Measurements from ENCODE around the gene RASA4.
"Not testable (repeated sequence)": the region's sequence is repeated elsewhere in the genome, so short reads cannot be mapped to it uniquely, and the experiment has no call there.

Gene RASA4

GRCh38 chr7:102542771-102543170 lies 73.8 kb downstream of the RASA4 start:
- not testable (repeated sequence) for DNase-seq (ENCODE audit: low spot score)

DNA sequence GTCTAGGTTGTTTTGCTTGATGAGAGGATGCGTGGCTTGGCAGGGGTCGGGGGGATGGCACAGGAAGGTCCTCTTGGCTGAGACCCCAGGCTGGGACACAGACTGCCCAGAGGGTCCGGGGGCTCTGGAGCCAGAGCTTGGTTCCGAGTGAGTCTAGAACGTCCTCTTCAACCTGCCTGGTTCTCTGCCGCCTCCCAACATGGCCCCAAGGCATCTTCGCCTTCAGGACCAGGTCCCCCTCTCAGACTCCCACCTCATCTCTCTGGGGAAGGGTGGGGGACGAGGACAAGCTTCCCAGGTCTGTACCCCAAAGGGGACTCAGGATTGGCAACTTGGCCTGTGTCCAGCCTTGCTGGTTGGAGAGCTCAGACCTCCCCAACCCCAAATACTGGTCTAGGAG lies 74.5 kb downstream of the RASA4 start:
- DNase-seq (ENCODE audit: low spot score), result not testable (repeated sequence)

DNA sequence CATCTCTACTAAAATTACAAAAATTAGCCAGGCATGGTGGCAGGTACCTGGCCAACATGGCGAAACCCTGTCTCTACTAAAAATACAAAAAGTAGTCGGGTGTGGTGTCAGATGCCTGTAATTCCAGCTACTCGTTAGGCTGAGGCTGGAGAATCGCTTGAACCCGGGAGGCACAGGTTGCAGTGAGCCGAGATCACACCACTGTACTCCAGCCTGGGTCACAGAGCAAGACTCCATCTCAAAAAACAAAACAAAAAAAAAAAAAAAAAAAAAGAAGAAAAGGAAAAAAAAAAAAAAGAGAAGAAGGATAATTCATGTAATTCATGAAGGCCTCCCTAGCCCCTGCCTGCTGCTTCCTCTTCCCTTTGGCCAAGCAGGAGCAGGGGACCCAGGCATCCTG lies 76.0 kb downstream of the RASA4 start:
- not testable (repeated sequence) for DNase-seq (ENCODE audit: low spot score)

DNA sequence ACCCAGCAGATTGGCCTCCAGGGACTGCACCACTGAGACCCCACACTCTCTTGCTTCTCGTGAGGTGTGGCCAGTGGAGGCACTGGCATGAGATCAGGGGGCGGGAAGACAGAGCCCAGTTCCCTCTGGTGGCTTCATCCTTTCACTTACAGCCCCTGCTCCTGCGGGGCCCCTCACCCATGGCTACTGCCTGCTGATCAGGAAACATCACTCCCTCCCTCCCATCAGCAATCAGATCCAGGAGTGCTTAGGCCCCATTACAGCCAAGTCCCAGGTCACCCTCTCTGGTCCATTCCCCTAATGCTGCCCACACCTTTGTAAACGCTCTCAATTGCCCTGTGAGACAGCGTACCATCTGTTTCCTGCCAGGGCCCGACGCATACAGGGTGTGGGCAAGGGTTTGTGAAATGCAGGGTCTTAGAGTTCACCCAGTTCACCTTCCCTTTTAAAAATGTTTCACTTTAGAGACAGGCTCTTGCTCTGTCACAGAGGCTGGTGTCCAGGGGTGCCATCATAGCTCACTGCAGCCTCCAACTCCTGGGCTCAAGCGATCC lies 81.4 kb downstream of the RASA4 start:
- DNase-seq (ENCODE audit: low spot score), result not testable (repeated sequence)

DNA sequence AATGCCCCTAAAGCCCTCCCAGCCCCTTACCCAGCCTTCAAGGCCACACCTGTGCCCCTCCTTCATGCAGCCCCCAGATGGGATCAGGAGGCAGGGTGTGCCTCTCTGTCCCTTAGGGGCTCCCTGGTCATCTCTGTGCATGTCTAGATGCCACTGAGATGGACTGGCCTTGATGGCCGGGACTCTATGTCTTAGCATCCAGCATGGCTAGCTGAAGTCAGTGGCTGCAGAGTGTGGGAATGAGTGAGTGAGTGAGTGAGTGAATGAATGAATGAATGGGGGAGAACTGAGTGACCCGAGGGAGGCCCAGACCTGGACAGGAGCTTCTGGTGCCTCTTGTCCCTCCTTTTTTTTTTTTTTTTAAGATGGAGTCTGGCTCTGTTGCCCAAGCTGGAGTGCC lies 84.4 kb downstream of the RASA4 start:
- DNase-seq (ENCODE audit: low spot score), result not testable (repeated sequence)

- not testable (repeated sequence) for DNase-seq (ENCODE audit: low spot score)
Measured at GRCh38 chr7:102531583-102531982, 85.0 kb downstream of the RASA4 start.

DNA sequence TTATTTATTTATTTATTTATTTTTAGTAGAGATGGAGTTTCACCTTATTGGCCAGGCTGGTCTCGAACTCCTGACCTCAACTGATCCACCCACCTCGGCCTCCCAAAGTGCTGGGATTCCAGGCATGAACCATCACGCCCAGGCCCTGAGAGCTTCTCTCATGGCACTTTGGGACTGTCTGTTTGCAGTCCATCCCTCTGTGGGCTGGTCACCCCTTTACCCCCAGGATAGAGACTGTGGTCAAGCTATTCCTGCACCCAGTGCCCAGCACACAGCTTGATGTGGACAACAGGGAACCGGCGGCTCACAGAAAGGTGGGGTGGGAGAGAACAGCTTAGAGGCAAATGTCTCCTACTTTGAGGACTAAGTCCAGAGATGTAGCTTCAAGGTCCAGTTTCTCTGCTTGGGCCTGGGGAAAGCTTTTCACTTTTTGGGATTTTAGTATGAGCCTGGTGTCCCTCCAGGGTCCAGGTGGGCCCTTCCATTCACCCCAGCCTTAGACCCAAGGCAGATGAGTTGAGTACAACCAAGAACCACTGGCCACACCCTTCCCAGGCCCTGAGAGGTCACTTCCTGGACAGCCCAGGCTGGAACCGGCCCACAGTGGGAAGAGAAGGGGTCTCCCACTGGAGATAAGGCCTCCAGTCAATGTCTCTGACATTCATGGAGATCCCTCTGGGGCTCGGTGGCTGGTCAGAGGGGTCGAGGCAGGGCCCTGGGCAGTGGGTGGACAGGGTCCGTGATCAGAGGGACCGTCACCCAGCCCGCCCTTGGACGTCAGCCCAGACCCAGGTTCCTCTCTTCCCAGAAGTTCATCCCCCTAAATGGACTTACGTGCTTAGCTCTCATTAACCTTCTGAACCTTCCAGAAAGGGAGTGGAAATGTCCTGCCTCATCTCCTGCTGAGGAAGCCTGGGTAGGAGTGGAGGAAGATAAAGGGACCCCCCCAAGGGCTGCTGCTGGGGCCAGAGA lies 88.4 kb downstream of the RASA4 start:
- DNase-seq (ENCODE audit: low spot score), result not testable (repeated sequence)

GRCh38 chr7:102527182-102527581 lies 89.4 kb downstream of the RASA4 start:
- not testable (repeated sequence) for DNase-seq (ENCODE audit: low spot score)

DNA sequence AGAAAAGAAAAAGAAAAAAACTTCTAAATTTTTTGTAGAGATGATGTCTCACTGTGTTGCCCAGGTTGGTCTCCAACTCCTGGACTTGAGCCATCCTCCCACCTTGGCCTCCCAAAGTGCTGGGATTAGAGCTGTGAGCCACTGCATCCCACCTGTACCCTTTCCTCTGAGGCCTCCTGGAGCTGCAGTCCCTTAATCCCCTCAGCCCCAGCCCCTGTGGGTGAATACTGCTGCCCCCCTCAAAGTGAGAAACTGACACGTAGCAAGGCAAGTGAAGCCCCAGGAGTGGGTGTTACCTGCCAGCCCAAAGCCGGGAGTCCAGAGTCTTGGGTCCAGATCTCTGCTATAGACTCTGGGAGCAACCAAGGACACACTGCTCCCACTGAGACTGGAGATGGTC lies 91.8 kb downstream of the RASA4 start:
- not testable (repeated sequence) for DNase-seq (ENCODE audit: low spot score)
